GM12878 (cell line): ENCODE data around the gene KLF15. TPM values are rescaled to one million over a fixed set of nuclear protein-coding genes. Genes with fewer than 3 reads are reported as not detected.

ENCODE experiments used
- ATAC-seq: fragments of 200-7000 bp; cut with Tn5 transposase; 3 replicates; pipeline ENCODE4 v1.9.1; 2020; ENCODE audit warnings: mild to moderate bottlenecking, moderate library complexity
- BruUV-seq: library from RNA; stranded (reverse); fragments of 400-500 nt; replicated peaks from 2 replicates; lab custom pipeline; 2021; lab: Mats Ljungman, UMichigan
- CTCF ChIA-PET: fragments of 300-600 bp; sonication (Branson Sonifier 250); formaldehyde crosslinking; extraction: SDS; loops from one replicate; lab custom pipeline; 2021; ENCODE audit warnings: inconsistent platforms; lab: Yijun Ruan, JAX
- POLR2A ChIA-PET: fragments of 350-600 bp; formaldehyde crosslinking; extraction: SDS; loops from one replicate; lab custom pipeline; 2021; ENCODE audit warnings: inconsistent platforms; lab: Charles Lee
- RAD21 ChIA-PET: fragments of 300-600 bp; sonication (Branson Sonifier 250); formaldehyde crosslinking; loops from one replicate; lab custom pipeline; 2023; ENCODE audit warnings: antibody characterized with exemption; ENCODE audit not compliant: unreplicated experiment; lab: Charles Lee
- SMC1A ChIA-PET: fragments of 300-600 bp; sonication (Branson Sonifier 250); formaldehyde crosslinking; loops from one replicate; lab custom pipeline; 2023; ENCODE audit not compliant: unreplicated experiment, uncharacterized antibody; lab: Charles Lee
- DNase-seq: peaks from one replicate; pipeline ENCODE4 v3.0.0-alpha.2; 2011; ENCODE audit warnings: low read depth, low spot score
- FAIRE-seq: peaks from 3 replicates; lab custom pipeline; 2011; peaks lifted over from hg19 to GRCh38; lab: Jason Lieb, UNC
- H2AFZ ChIP-seq: 2 replicates; pipeline ENCODE4 v1.6.0; 2011; ENCODE audit warnings: low read depth, low read length, control low read depth; ENCODE audit not compliant: control insufficient read depth
- H3K27ac ChIP-seq: 2 replicates; pipeline ENCODE4 v1.5.1; 2011; ENCODE audit warnings: control low read depth; ENCODE audit not compliant: control insufficient read depth, insufficient read depth
- H3K27me3 ChIP-seq, 2 experiments: replicated peaks in 1 of 2; 2 replicates each; pipeline versions ENCODE4 v1.6.0 to v1.6.1; 2011; ENCODE audit warnings: low read length in 1 of 2; ENCODE audit not compliant: control insufficient read depth in 2 of 2, insufficient read depth in 2 of 2
- H3K36me3 ChIP-seq, 2 experiments: 2 replicates each; pipeline ENCODE4 v1.5.1; 2011; ENCODE audit warnings: low read length in 1 of 2; ENCODE audit not compliant: control insufficient read depth in 2 of 2, insufficient read depth in 2 of 2
- H3K4me1 ChIP-seq: 2 replicates; pipeline ENCODE4 v1.6.1; 2011; ENCODE audit warnings: mild to moderate bottlenecking, low read length, moderate library complexity, mixed read lengths; ENCODE audit not compliant: control insufficient read depth, insufficient read depth
- H3K4me2 ChIP-seq: 2 replicates; pipeline ENCODE4 v1.6.0; 2011; ENCODE audit warnings: control low read depth; ENCODE audit not compliant: control insufficient read depth, insufficient read depth
- H3K4me3 ChIP-seq: fragments of 200-600 bp; sonication (generic); 2 replicates; pipeline ENCODE4 v1.5.1; 2016
- H3K79me2 ChIP-seq: 2 replicates; pipeline ENCODE4 v1.6.0; 2011; ENCODE audit warnings: low read length; ENCODE audit not compliant: control insufficient read depth, insufficient read depth
- H3K9ac ChIP-seq: 2 replicates; pipeline ENCODE4 v1.8.0; 2011; ENCODE audit warnings: low read length, control low read depth, mixed read lengths; ENCODE audit not compliant: control insufficient read depth, insufficient read depth
- H3K9me3 ChIP-seq: replicated peaks from 3 replicates; pipeline ENCODE4 v1.5.1; 2011; ENCODE audit warnings: mild to moderate bottlenecking, low read length; ENCODE audit not compliant: control insufficient read depth, insufficient read depth
- H4K20me1 ChIP-seq: 2 replicates; pipeline ENCODE4 v1.6.0; 2011; ENCODE audit not compliant: control insufficient read depth, insufficient read depth
- IKZF2 ChIP-seq, 2 experiments: fragments of 450-650 bp; IDR thresholded peaks; 2 replicates each; pipeline ENCODE4 v1.6.1; 2017; ENCODE audit warnings: mild to moderate bottlenecking in 2 of 2, moderate library complexity in 2 of 2
- JUNB ChIP-seq: IDR thresholded peaks from 2 replicates; pipeline ENCODE4 v1.6.1; 2016; ENCODE audit warnings: antibody characterized with exemption, mild to moderate bottlenecking
- NBN ChIP-seq: fragments of 450-650 bp; IDR thresholded peaks from 2 replicates; pipeline ENCODE4 v1.6.1; 2016
- NFYA ChIP-seq: IDR thresholded peaks from 2 replicates; pipeline ENCODE4 v1.6.1; 2011; ENCODE audit warnings: low read depth, mild to moderate bottlenecking, low read length, improper control_type of control experiment, borderline replicate concordance
- PAX5 ChIP-seq: IDR thresholded peaks from 2 replicates; pipeline ENCODE4 v1.6.1; 2011; ENCODE audit warnings: low read depth, low read length, borderline replicate concordance
- POLR2A ChIP-seq: IDR thresholded peaks from 2 replicates; pipeline ENCODE4 v1.6.1; 2011; ENCODE audit warnings: low read depth, mild to moderate bottlenecking, low read length
- STAT1 ChIP-seq: fragments of 450-650 bp; conservative IDR thresholded peaks from 2 replicates; pipeline ENCODE4 v1.6.1; 2014; ENCODE audit warnings: antibody characterized with exemption, mild to moderate bottlenecking
- TCF12 ChIP-seq: IDR thresholded peaks from 2 replicates; pipeline ENCODE4 v1.6.1; 2011; ENCODE audit warnings: low read depth, mild to moderate bottlenecking, low read length
- USF1 ChIP-seq: IDR thresholded peaks from 2 replicates; pipeline ENCODE4 v1.6.1; 2011; ENCODE audit warnings: borderline replicate concordance, low read depth, mild to moderate bottlenecking, moderate library complexity, mixed read lengths, low read length; ENCODE audit not compliant: insufficient read depth; ENCODE audit errors: extremely low read length
- WGBS: methylation state at CpG from one replicate; pipeline ENCODE4 v1.1.6; 2016; ENCODE audit warnings: low lambda C conversion rate; ENCODE audit not compliant: insufficient replicate concordance, insufficient coverage; ENCODE audit errors: missing lambda C conversion rate; 5-methylcytosine and 5-hydroxymethylcytosine counted together
- in situ Hi-C: fragments of 300-500 bp; cut with MboI; formaldehyde crosslinking; loops from 9 replicates; pipeline ENCODE4 v1.14.3; 2018; ENCODE audit warnings: mixed read lengths
- intact Hi-C: fragments of 100-400 bp; cut with micrococcal nuclease; formaldehyde crosslinking; loops from one replicate; pipeline ENCODE4 v1.14.2; 2022; ENCODE audit not compliant: unreplicated experiment
- polyA plus RNA-seq, 11 experiments: library from polyadenylated mRNA; depleted of rRNA in 4 of 11; unstranded in 6 of 11; stranded (reverse) in 5 of 11; fragments of >200 nt; fragmentation: Nextera tagmentation in 4 of 11; fragmentation: Illumina TruSeq in 1 of 11; extraction: Ambion mirVana in 4 of 11; extraction: Trizol in 1 of 11; gene quantifications; 1 replicate in 1 of 11; 2 replicates in 10 of 11; pipeline versions ENCODE4 v1.2.1 to v1.2.3, GENCODE V29; 2011 to 2016; ENCODE audit warnings: inconsistent platforms in 2 of 11, missing spikeins in 2 of 11, low read depth in 1 of 11
- total RNA-seq, 4 experiments: library from RNA; depleted of rRNA in 3 of 4; stranded (reverse); fragments of >200 nt in 3 of 4; fragmentation: Illumina TruSeq in 1 of 4; extraction: Trizol in 1 of 4; gene quantifications; 2 replicates each; pipeline versions ENCODE4 v1.2.1 to v1.2.3, GENCODE V29; 2013 to 2021

Gene KLF15
- total and polyA plus RNA-seq, 10 of the 15 experiments (the other 5 are each of a cell fraction or from before 2014, with no cell fraction given), result 0.15 TPM; not detected in 9

- TF ChIP-seq USF1, result no peak
- TF ChIP-seq IKZF2 (IDR thresholded peaks at IDR 0.05), result no peak
- TF ChIP-seq JUNB, result no peak
- no peak for TF ChIP-seq TCF12
- TF ChIP-seq NFYA, result no peak
Measured at GRCh38 chr3:126396536-126396935, 39.3 kb upstream of the KLF15 start (continued).

- BruUV-seq, result no TSS peak
- 47% methylated on average over 6 of the region's 6 CpGs for WGBS
- in situ Hi-C loops, result loop anchor here (10.0 to 25.0 kb wide), 2 partner anchors 109 to 261 kb away; no protein-coding TSS in a partner anchor
Measured at GRCh38 chr3:126395846-126396513, 38.8 kb upstream of the KLF15 start.

More at GRCh38 chr3:126395846-126396513, 38.8 kb upstream of the KLF15 start:
- no peak for ATAC-seq
- RAD21 ChIA-PET, result interaction anchor here (1.1 kb wide), 1 partner anchor 80 kb away, joined by 3 read pairs; the partner anchor contains the start of gene ZXDC
- POLR2A ChIA-PET, result no interaction called here
- Histone ChIP-seq H2AFZ (no peak overlapping the region), H3K9ac (no peak overlapping the region), H3K27ac (no peak overlapping the region), H3K4me2 (no peak overlapping the region), H4K20me1 (no peaks in the 10 kb centered on the region), H3K36me3 (no peaks in the 10 kb centered on the region), H3K4me3 (no peak overlapping the region), H3K79me2 (no peaks in the 10 kb centered on the region), H3K9me3 (peaks cover 3% of the 10 kb centered on the region; the same call in 1 of the 3 replicates), H3K4me1 (peaks cover 8% of the 10 kb centered on the region; the same call in 1 of the 2 replicates), H3K27me3 (no peaks in the 10 kb centered on the region; a peak in 1 of 4 replicates)
- TF ChIP-seq POLR2A (no peak), STAT1 (no peak), NBN (no peak), PAX5 (no peak)
- no peak for FAIRE-seq
- CTCF ChIA-PET, result interaction anchor here (0.8 kb wide), 1 partner anchor 198 kb away, joined by 3 read pairs; no protein-coding TSS in a partner anchor
- intact Hi-C loops, result no loop called here
- SMC1A ChIA-PET, result interaction anchor here (1.1 kb wide), 1 partner anchor 46 kb away, joined by 3 read pairs; no protein-coding TSS in a partner anchor
- DNase-seq, result no peak
